Measurements from ENCODE around the gene MRPL2.

The MRPL2 gene

DNA sequence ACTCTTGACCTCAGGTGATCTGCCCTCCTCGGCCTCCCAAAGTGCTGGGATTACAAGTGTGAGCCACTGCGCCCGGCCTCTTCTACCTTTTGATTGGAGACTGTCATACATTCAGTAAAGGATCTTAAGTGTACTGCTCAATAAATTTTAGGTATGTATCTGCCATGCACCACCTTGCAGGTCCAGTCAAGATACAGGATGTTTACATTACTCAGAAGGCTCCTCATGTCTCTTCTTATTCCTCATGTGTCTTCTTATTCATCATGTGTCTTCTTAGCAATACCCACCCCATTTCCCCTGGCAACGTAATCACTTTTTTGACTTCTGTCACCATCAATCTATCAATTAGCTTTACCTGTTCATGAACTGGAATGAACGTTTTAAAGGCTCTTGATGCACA lies 53.4 kb downstream of the MRPL2 start:
- no peak for DNase-seq
- in situ Hi-C loops (cut with MboI; ENCODE audit: low pct_unique_long_range_greater_than_20kb, low sequenced_read_pairs): no loop called here
